C4-2B (cell line): ENCODE results near the gene OR10H1.
"Not testable (repeated sequence)": the region's sequence is repeated elsewhere in the genome, so short reads cannot be mapped to it uniquely, and the experiment has no call there.

Experiments
- CTCF ChIP-seq: fragments of 450-650 bp; conservative IDR thresholded peaks from 2 replicates; pipeline ENCODE4 v1.5.1; 2017; ENCODE audit warnings: mild to moderate bottlenecking
- ZFX ChIP-seq: fragments of 450-650 bp; IDR thresholded peaks from 2 replicates; pipeline ENCODE4 v1.6.1; 2017

DNA sequence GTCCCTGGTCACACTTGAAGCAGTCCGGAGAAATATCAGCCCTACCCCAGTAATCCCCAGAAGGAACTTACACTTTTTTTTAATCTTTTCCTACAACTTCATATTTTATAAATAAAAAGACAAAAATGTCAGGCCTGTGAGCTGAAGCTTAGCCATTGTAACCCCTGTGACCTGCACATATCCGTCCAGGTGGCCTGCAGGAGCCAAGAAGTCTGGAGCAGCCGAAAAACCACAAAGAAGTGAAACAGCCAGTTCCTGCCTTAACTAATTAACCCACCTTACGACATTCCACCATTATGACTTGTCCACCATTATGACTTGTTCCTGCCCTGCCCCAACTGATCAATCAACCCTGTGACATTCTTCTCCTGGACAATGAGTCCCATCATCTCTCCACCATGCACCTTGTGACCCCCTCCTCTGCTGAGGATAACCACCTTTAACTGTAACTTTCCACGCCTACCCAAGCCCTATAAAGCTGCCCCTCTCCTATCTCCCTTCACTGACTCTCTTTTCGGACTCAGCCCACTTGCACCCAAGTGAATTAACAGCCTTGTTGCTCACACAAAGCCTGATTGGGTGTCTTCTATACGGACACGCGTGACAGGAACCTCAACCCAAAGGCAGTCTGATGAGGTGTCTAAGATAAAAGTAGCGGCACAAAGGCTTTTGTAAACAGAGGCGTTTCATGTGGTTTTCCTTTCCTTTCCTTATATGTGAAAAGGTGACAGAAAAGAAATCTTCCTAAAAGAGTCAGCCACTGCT lies 20.3 kb upstream of the OR10H1 start:
- not testable (repeated sequence) for TF ChIP-seq CTCF, ZFX
